SK-MEL-5 (cell line): ENCODE measurements around the gene IFNAR1. TPM values are rescaled to one million over a fixed set of nuclear protein-coding genes. Genes with fewer than 3 reads are reported as not detected.

ENCODE experiments used
- DNase-seq: peaks from one replicate; pipeline ENCODE4 v3.0.0-alpha.2; 2016; ENCODE audit warnings: low read depth, low spot score
- in situ Hi-C: cut with HindIII; loops from 2 replicates; pipeline ENCODE4 v1.10.0; 2016; ENCODE audit warnings: low sequenced_read_pairs, high pct_unique_total_duplicates, low pct_unique_long_range_greater_than_20kb
- total RNA-seq: library from RNA; depleted of rRNA; stranded (reverse); fragments of >200 nt; shearing (Covaris generic); gene quantifications from 2 replicates; pipeline ENCODE4 v1.2.3, GENCODE V29; 2014; rRNA removed

The IFNAR1 gene
- total RNA-seq, 1 experiment from 2014 or later, result 10.7 TPM

- in situ Hi-C loops, result no loop called here
- peak; percentile 23 for DNase-seq
Observed at GRCh38 chr21:33403786-33404585, 79.2 kb downstream of the IFNAR1 start.

GRCh38 chr21:33406493-33406892 lies 81.7 kb downstream of the IFNAR1 start:
- in situ Hi-C loops, result no loop called here
- DNase-seq, result no peak

Other genes with a start within 250 kb of the IFNAR1 start
- 7.9 and 11.9 TPM in 2 replicates for gene IFNAR2, start 95.0 kb upstream of the IFNAR1 start, total RNA-seq
- 30.0 and 32.5 TPM in 2 replicates for gene IL10RB, start 58.6 kb upstream of the IFNAR1 start, total RNA-seq
- gene IFNGR2, start 78.4 kb downstream of the IFNAR1 start, total RNA-seq, result 104 and 121 TPM in 2 replicates
- 32.1 and 32.7 TPM in 2 replicates for gene TMEM50B, start 155.0 kb downstream of the IFNAR1 start, total RNA-seq
- 0.64 and 1.1 TPM in 2 replicates for gene DNAJC28, start 166.7 kb downstream of the IFNAR1 start, total RNA-seq
- gene GART, start 217.1 kb downstream of the IFNAR1 start, total RNA-seq, result 90.1 and 95.7 TPM in 2 replicates
- gene SON, start 218.1 kb downstream of the IFNAR1 start, total RNA-seq, result 94.1 and 133 TPM in 2 replicates